GM19455 (cell line): ENCODE data around the gene DPYD.

Experiments used
- ATAC-seq: cut with Tn5 transposase; IDR thresholded peaks from one replicate; pipeline ENCODE4 v1.9.1; 2021; ENCODE audit not compliant: unreplicated experiment

Gene DPYD

DNA sequence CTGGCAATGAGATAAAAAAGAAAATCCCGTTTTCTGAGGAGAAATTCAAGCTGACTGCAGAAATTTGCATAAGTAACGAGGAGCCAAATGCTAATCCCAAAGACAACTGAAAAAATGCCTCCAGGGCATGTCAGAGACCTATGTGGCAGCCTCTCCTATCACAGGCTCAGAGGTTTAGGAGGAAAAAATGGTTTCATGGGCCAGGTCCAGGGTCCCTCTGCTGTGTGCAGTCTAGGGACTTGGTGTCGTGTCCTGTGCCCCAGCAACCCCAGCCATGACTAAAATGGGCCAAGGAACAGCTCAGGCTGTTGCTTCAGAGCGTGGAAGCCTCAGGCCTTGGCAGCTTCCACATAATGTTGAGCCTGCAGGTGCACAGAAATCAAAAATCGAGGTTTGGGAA is 456.5 kb downstream of the DPYD start:
- no peak for ATAC-seq

DNA sequence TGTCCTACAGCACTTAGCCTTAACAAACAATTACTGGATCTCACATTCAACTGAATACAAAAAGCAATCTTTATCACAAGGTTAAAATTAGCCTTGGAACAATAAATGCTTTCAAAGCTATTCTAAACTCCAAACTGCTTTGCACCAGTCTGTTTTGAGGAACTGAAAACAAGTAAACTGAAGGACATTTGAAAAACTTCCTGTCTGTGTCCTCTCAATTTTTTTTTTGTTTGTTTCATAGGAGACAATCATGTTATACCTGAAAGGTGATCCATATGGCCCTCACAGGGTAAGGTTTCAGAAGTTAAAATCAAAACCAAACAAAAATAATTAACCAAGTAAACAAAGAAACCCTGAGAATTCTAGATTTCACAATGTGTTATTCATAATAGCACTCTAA is 459.1 kb downstream of the DPYD start:
- ATAC-seq = peak; percentile 95

- ATAC-seq = no peak
These were observed 463.3 kb downstream of the DPYD start for GRCh38 chr1:97457446-97458089.

DNA sequence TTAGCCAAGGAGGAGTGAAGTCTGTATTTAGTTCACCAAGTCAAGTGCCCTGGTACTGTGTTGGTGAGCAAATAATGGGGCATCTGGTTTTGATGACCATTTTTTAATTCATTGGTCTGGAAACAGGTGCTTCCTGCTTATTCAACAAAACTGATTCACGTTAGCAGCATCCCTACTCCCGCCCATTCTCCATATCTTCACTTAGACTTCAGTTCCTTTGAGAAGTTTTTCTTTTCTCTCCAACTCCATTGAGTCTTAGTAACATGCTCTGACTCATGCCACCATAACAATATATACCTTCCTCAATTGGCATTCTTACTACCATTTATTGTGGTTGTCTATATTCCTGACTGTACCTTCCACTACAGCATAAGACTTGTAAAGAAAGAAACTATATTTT is 468.9 kb downstream of the DPYD start:
- no peak for ATAC-seq

DNA sequence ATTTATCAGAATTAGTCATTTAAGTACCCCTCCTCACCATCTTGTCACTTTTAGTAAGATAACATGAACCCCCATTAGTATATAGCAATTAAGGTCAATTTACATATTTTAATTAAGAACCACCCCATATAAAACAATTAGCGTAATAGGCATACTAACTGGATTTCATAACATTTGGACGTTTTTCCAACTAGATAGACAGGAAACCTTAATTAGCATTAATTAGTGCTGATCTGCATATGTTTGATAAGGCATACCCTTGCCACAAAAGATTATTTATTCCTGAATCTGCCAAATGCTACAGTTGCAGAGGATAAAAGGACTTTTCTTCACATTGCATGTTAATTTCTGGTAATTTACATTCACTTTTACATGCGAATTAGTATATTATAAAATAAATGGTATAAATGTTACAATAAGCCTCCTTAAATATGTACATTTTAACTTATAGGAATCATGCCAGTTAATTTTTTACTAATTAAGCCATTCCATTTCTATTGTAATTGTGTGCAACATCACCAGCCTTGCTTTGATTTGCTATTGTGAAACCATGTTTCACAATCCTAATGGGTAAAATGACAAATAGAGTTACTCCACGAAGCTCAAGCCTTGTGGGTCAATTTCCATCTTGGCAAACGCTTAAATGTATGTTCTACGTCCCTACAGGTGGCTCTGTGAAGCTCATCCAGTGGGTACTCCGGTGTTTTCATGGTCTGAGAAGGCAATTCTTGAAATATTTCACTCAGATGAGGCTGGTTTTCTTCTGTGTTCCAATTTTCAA is 469.6 kb downstream of the DPYD start:
- no peak for ATAC-seq

GRCh38 chr1:97441966-97442365 is 478.9 kb downstream of the DPYD start:
- ATAC-seq = no peak

- ATAC-seq = no peak
These were observed 487.0 kb downstream of the DPYD start for GRCh38 chr1:97433824-97434177.

- ATAC-seq = no peak
These were observed 487.6 kb downstream of the DPYD start for GRCh38 chr1:97433094-97433823.

GRCh38 chr1:97427371-97427770 is 493.5 kb downstream of the DPYD start:
- ATAC-seq = no peak

DNA sequence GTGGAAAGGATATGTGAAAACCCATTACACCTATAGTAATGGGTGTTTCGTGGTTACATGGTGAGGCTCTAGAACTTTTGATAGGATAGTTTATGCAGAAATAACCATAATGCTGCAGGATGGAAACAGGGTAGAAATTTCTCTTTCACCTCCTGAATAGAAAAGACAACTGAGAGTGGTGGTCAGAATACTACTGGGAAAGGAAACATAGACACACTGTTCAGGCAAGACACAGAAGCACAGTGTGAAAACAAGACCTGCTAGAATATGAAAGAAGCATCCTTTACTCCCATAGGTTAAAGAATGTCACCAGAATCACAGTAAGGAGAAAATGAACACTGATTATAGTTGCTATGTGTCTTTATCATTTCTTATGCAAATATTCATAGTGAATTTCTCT is 496.6 kb downstream of the DPYD start:
- ATAC-seq = no peak

GRCh38 chr1:97423403-97423802 is 497.4 kb downstream of the DPYD start:
- ATAC-seq = no peak

DNA sequence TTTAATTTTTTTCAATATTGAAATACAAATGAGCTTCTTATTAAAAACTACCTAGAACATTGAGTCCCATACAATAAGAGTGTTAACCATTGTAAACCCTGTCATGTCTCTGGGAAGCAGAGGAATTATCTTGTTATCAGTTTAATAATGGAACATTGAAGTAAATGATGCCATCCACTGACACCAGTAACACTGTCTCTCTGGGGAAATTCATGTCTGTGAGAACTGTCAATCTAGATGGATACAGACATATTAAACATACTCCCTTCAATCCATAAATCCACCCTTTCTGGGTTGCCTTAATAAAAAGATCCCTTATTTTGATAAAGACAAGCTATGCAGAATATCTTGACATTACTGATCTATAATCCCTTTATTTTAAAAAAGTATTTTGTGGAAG is 503.2 kb downstream of the DPYD start:
- ATAC-seq = no peak

DNA sequence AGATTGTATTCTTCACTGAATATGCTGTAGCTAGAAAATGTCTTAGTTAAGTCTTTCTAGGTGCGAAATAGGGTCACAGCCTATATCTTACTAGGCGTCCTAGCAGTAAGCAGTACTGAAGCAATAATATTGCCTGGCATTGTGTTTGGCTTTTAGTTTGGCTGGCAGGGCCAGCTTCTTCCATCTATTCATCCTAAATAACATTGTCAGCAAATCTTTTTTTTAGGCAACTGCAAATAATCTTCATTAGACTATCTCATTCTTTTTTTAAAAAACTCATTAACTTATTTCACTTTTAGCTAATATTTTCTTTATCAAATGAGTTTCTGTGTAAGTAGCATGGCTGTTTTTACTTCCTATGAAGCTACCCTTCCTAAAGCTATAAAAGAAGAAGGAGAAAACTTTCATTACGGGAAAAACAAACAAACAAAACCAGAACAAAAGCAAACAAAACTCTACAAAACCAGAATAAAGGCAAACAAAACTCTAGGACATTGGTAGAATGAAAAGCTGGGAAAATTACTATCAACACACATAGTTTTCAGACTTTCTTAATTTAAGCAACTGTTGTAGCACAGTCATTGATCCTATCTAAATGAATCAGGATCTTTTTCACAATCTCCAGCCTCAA is 506.0 kb downstream of the DPYD start:
- no peak for ATAC-seq

GRCh38 chr1:97412737-97413136 is 508.1 kb downstream of the DPYD start:
- ATAC-seq = no peak

- no peak for ATAC-seq
These were observed 508.7 kb downstream of the DPYD start for GRCh38 chr1:97412166-97412565.

GRCh38 chr1:97396463-97396862 is 524.4 kb downstream of the DPYD start:
- ATAC-seq = no peak

DNA sequence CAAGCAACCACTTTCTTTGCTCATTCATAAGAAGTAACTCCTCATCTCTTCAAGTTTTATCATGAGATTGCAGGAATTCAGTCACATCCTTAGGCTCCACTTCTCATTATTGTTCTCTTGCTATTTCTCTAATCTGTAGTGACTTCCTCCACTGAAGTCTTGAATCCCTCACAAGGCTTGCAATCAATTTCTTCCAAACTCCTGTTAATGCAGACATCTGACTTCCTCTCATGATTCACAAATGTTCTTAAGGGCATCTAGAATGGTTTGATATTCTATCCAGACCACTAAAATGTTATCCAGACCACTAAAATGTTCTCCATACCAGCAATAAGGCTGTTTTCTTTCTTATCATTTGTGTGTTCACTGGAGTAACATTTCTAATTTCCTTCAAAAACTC is 528.1 kb downstream of the DPYD start:
- no peak for ATAC-seq

GRCh38 chr1:97385536-97386277 is 535.1 kb downstream of the DPYD start:
- no peak for ATAC-seq

- no peak for ATAC-seq
These were observed 536.4 kb downstream of the DPYD start for GRCh38 chr1:97384294-97384968.

DNA sequence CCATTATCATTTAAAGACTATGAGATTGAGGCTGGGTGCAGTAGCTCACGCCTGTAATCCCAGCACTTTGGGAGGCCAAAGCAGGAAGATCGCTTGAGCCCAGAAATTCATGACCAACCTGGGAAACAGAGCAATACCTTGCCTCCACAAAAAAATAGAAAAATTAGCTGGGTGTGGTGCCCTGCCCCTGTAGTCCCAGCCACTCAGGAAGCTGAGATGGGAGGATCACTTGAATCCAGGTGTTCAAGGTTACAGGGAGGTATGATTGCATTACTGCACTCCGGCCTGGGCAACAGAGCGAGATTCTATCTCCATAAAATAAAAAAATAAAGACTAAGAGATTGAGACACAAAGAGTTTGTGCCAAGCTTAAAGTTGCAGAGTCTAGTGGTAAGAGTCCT is 537.0 kb downstream of the DPYD start:
- no peak for ATAC-seq
